Dedifferentiated amniotic fluid mesenchymal stem cell (primary cell): Measurements from ENCODE around the gene WNT11.
A peak's percentile ranks its signal among the peaks of the same experiment; 100 is the strongest.
"Not testable (repeated sequence)": the region's sequence is repeated elsewhere in the genome, so short reads cannot be mapped to it uniquely, and the experiment has no call there.

Experiments used
- DNase-seq: peaks from one replicate; pipeline ENCODE4 v3.0.0-alpha.2; 2016; ENCODE audit errors: extremely low spot score

Gene WNT11

GRCh38 chr11:76201672-76202412 is 4.5 kb downstream of the WNT11 start:
- no peak for DNase-seq

- no peak for DNase-seq
Measured at GRCh38 chr11:76201056-76201455, 5.2 kb downstream of the WNT11 start.

- no peak for DNase-seq
Measured at GRCh38 chr11:76200006-76200940, 6.0 kb downstream of the WNT11 start.

GRCh38 chr11:76198691-76199090 is 7.6 kb downstream of the WNT11 start:
- DNase-seq = not testable (repeated sequence)

GRCh38 chr11:76197941-76198640 is 8.2 kb downstream of the WNT11 start:
- no peak for DNase-seq

GRCh38 chr11:76197332-76197731 is 9.0 kb downstream of the WNT11 start:
- DNase-seq = no peak

GRCh38 chr11:76196849-76197248 is 9.5 kb downstream of the WNT11 start:
- DNase-seq = no peak

- DNase-seq = no peak
Measured at GRCh38 chr11:76194872-76195668, 11.2 kb downstream of the WNT11 start.

- no peak for DNase-seq
Measured at GRCh38 chr11:76193219-76193618, 13.1 kb downstream of the WNT11 start.

GRCh38 chr11:76190376-76190775 is 15.9 kb downstream of the WNT11 start:
- DNase-seq = no peak

- DNase-seq = no peak
Measured at GRCh38 chr11:76189682-76190081, 16.6 kb downstream of the WNT11 start.

GRCh38 chr11:76188873-76189272 is 17.4 kb downstream of the WNT11 start:
- no peak for DNase-seq

GRCh38 chr11:76186776-76187279 is 19.5 kb downstream of the WNT11 start:
- no peak for DNase-seq

GRCh38 chr11:76185931-76186401 is 20.3 kb downstream of the WNT11 start:
- no peak for DNase-seq

GRCh38 chr11:76185511-76185910 is 20.8 kb downstream of the WNT11 start:
- DNase-seq = no peak

GRCh38 chr11:76184551-76184993 is 21.7 kb downstream of the WNT11 start:
- peak; percentile 17 for DNase-seq

GRCh38 chr11:76181371-76181770 is 24.9 kb downstream of the WNT11 start:
- no peak for DNase-seq

- no peak for DNase-seq
Measured at GRCh38 chr11:76179147-76179546, 27.2 kb downstream of the WNT11 start.

- DNase-seq = no peak
Measured at GRCh38 chr11:76177250-76177686, 29.0 kb downstream of the WNT11 start.

GRCh38 chr11:76176463-76176862 is 29.8 kb downstream of the WNT11 start:
- DNase-seq = no peak

- DNase-seq = no peak
Measured at GRCh38 chr11:76175783-76176182, 30.5 kb downstream of the WNT11 start.
